ENCODE data around the gene TRA2A.
"Not testable (repeated sequence)": the region's sequence is repeated elsewhere in the genome, so short reads cannot be mapped to it uniquely, and the experiment has no call there.

The TRA2A gene

GRCh38 chr7:23491502-23491901, 40.3 kb downstream of the TRA2A start:
- no peak for DNase-seq

- no peak for DNase-seq
Observed at GRCh38 chr7:23490357-23491135, 41.2 kb downstream of the TRA2A start.

- not testable (repeated sequence) for DNase-seq
Observed at GRCh38 chr7:23488714-23489113, 43.1 kb downstream of the TRA2A start.

GRCh38 chr7:23487670-23488069, 44.1 kb downstream of the TRA2A start:
- no peak for DNase-seq

- no peak for DNase-seq
Observed at GRCh38 chr7:23486002-23486773, 45.6 kb downstream of the TRA2A start.

DNA sequence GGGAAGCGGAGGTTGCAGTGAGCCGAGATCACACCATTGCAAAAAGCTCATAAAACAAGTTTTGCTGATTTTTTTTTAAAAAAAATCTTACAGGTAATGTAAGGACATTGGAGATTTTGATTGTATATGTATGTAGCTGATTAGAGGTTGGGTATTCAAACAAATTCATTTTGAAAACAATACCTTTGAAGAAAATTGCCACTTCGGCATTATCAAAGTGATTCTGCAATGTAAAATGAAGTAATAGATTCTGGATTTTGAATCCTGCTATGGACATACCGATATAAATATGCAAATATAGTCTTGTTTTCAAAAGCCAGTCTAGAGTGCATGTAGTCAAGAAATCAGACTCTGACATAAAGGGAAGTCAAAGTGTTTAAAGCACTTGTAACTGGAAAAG, 49.1 kb downstream of the TRA2A start:
- DNase-seq: no peak

- no peak for DNase-seq
Observed at GRCh38 chr7:23477962-23478866, 53.6 kb downstream of the TRA2A start.

GRCh38 chr7:23477157-23477499, 54.7 kb downstream of the TRA2A start:
- DNase-seq: no peak

DNA sequence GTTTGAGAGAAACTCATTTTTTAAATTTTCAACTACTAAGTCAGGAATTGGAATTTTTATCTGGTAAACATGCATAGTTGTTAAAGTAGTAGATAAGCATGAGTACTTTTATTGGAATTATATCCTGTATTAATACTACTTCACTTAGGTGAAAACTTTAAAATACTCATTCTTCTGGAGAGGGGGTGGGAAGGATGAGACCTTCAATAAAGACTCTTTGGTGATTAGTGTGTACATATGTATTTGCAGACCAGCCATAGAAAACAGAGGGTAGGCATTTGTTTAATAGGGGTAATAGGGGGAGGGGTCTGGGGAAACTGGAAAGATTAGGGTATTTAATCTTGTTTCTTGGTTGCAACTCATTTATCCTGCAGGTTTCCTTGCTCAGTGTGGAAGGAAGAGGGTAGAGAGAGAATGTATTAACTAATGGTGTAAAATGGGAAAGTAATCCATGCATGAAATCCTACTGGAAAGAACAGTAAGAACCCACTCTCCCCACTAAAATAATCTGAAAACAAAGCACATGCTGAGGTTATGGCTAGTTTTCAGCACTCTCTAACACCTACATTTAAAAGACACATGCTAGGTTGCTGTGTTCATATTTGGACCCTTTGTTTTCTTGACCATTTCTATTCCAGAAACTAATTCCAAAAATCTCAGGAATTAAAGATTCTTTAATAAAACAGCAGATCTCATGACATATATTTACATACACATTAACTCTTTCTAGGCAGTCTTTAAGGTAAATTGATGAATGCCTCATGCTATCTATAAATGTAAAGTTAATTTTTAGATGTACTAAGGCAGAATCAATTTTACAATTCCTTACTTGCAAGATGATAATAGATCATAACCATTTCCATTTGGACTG, 55.3 kb downstream of the TRA2A start:
- no peak for DNase-seq

DNA sequence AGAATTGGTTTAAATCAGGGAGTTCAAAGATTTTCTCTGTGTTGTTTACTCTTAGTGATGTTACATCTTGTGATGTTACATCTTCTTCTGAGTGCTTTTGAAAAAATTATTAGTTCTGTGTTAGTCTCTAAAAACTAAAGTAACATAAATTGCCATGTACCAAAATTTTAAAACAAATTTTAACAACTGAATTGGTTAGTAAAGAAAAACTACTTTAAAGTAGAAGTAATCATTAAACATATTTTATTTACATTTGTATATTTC, 56.3 kb downstream of the TRA2A start:
- DNase-seq: no peak

GRCh38 chr7:23474829-23475575, 56.8 kb downstream of the TRA2A start:
- DNase-seq: no peak

- peak; percentile 91 for DNase-seq
Observed at GRCh38 chr7:23474094-23474828, 57.5 kb downstream of the TRA2A start.

- DNase-seq: no peak
Observed at GRCh38 chr7:23473844-23474093, 58.0 kb downstream of the TRA2A start.

DNA sequence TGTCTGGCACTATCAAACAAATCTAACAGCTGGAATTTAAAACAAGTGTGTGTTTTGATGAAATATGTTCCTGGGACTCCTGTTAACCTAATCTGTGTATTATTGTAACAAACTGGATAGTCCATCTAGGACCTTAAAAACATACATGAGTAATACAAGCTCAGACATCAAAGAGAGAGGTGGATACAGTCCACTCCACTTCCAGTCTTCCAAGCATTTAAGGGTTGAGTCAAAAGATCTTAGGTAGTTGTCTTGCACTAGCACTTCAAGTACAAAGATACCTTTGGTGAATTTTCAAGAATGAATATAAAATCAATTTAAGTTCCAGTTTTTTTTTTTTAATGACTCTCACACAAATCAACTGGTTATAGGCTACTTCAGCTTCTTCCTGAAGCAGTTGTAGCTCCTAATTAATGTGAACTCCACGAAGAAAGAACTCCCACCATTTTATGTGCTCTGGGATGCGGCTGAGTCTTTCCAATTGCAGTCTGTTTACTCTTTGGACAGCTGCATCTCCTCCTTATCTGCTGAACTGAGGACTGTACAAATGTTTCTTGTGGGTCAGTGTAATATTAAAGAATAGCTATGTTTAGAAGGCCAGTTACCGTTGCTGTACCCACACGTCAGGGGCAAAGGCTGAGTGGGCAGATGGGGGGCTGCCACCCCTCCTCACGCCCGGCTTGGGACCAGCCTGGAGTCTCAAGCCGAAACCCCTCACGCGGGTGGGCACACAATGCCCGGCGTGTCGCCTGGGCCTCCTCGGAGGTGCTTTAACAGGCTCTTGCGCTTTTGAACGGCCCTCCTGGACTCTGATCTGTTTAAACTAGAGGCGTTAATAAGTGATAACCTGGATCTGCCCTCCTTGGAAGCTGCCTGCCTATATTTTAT, 58.6 kb downstream of the TRA2A start:
- no peak for DNase-seq

GRCh38 chr7:23472556-23472955, 59.2 kb downstream of the TRA2A start:
- no peak for DNase-seq

DNA sequence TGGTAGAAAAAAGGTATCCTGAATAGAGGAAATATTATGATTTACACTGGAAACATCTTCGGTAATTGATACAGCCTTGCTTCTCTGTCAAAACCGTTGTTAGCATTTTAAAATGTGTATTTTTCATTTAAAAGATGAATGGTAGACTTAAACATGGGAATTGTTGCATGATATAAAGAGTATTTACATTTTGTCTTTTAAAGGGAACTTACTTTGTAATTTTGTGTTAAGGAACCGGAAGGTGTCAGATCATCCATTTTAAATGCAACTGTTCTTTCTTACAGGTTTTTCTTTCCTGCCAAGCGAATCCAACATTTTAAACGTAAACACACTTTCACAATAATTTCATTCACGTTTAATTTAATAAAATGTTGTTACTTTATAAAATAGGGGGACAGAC, 59.7 kb downstream of the TRA2A start:
- no peak for DNase-seq

DNA sequence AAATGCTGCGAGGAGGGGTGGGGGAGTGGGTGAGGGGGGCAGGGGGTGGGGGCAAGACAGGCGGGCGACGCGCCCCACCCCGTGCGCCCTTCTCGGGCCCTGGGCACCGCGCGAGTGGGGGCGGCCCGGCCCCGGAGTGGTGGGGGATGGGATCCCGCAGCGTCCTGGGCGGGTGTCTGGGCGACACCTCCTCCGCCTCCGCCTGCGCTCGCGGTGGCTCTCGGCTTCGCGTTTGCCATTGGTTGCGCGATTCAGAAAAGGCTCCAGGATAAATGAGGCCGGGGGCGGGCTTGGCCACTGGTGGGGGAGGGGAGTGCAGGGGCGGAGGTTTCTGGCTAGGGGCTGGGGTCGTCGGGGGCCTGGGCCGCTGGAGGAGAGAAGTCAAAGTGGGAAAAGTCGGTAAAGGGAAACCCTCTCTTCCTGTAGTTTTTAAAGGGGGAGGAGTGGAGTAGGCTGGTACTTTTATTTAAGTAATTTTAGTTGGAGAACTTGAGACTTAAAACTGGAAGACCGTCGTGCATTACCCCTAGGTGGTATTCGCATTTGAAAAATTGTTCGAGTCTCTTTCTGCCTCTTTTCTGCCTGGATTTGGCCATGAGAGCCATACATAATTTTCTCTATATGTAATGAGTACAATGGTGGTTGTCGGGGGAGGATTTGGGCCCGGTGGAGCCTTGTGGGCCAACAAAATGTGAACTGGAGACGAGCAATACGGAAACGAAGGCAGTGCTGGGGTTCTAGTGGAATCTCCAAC, 60.5 kb downstream of the TRA2A start:
- DNase-seq: peak; percentile 79

- DNase-seq: peak; percentile 76
Observed at GRCh38 chr7:23470330-23471105, 61.3 kb downstream of the TRA2A start, which contains the start of gene IGF2BP3. TSS of gene IGF2BP3 (minus strand) at chr7:23470491. CDS start at chr7:23470110, 381 bp downstream.

DNA sequence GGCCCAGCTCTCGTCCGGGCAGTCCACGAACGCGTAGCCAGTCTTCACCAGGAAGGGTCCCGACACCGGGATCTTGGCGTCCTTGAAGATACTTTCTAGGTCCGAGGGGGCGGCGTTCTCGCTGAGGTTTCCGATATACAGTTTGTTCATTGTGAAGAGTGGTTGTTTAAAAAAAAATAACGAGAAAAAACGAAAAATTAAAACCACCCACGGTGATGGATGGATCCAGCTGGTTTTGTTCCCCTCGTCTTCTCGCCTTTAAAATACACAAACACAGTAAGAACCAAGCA, 61.9 kb downstream of the TRA2A start:
- no peak for DNase-seq

All from GDM1 (cell line).